Activated CD4-positive, alpha-beta T cell treated with anti-CD3 and anti-CD28 coated beads for 4 hours (primary cell): ENCODE data around the gene ACADVL.

Experiments
- DNase-seq, 2 donors: peaks; one replicate each; pipeline ENCODE4 v3.0.0-alpha.2; 2020

Gene ACADVL

DNA sequence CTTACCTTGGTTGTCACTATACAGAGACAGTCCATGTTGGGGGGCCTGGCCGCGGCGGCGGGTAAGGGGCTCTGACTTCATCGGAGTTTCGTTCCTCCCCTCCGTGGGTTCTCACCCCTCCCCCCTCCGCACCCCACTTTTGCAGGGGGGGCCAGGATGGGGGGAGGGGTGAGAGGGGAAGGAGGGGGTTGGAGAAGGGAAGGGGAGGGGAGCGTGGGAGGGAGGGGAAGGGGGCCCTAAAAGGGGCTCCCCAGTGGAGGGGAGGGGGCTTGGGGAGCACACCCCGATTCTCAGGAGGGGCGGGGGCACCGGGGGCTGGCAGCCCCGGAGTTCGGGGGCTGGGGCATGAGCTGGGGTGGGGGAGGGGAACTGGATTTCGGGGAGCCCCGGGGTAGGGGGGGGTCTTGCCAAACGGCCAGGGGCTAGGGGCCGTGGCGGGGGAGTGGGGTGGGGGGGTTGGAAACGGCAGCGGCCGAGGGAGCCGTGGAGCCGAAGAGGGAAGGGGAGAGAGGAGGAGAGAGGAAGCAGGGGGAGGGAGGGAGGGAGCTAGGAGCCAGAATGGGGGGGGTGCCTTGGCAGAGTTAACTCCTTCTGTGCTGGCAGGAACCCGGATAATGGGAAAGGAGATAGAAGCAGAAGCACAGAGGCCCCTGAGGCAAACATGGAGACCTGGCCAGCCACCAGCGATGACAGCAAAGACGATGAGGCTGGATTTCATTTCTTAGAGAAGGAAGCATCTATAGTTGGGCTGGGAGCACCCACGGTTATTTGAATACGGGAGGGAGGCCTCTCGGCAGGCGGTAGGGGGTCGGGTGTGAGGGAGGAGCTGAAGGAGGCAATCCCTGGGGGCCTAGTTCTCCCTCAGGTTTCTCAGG lies 2.4 kb upstream of the ACADVL start:
- DNase-seq = no peak

DNA sequence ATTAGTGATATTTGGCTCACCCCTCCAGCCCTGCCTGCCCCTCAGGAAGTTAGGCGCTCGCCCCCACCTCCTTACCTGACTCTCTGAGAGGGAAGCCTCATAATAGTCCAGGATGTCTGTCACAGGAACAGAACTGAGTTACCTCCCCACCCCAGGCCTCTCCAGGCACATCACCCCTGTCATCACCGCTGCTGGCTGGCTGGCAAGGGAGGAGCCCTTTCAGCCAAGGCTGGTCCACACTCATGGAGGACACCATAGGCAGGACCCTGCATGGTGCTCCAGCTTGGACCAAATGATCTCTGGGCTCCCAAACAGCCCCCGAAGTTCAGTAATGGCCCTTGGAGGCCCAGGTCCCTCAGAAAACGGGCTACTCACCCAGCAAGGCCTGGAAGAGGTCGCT lies 1.6 kb upstream of the ACADVL start:
- no peak for DNase-seq

- DNase-seq = no peak
These were observed 980 bp upstream of the ACADVL start for GRCh38 chr17:7218758-7219157.

- DNase-seq = no peak
These were observed 418 bp upstream of the ACADVL start for GRCh38 chr17:7219229-7219811.

- DNase-seq = peak; percentile 60 to 67
These were observed 997 bp downstream of the ACADVL start for GRCh38 chr17:7220593-7221277.

DNA sequence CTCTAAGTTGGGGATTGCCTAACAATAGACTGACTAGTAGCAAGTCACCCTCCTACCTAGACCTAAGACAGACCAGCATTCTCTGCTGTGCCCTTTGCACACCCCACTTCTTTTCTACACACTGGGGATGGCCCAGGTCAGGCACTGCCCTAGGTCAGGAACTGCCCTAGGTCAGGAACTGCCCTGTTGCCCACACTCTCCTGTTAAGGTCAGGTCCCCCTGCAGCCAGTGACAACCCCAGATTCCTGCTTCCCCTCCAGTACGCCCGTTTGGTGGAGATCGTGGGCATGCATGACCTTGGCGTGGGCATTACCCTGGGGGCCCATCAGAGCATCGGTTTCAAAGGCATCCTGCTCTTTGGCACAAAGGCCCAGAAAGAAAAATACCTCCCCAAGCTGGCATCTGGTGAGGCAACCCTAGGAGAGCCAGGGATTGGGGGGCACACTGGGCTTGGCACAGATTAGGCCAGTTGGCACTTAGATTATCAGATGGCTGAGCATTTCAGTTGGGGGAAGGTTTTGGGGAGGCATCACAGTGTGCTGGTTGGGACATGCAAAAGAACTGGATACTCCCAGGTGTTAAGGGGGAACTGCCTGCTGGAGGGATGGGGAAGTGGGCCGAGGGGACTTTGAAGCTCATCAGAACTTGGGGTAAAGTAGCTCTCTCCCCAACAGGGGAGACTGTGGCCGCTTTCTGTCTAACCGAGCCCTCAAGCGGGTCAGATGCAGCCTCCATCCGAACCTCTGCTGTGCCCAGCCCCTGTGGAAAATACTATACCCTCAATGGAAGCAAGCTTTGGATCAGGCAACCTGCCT lies 1.7 kb downstream of the ACADVL start:
- no peak for DNase-seq

GRCh38 chr17:7222093-7222971 lies 2.6 kb downstream of the ACADVL start:
- no peak for DNase-seq

DNA sequence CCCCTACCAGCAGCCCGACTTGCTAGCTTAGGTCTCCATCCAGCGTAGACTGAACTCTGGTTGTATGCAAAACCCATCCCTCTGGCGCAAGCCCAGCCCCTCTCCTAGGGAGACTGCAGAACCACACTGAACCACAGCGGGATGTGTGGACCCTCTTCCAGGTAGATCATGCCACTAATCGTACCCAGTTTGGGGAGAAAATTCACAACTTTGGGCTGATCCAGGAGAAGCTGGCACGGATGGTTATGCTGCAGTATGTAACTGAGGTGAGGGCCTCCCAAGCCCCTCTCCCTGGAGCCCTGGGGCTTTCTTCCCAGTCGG lies 3.2 kb downstream of the ACADVL start:
- no peak for DNase-seq

DNA sequence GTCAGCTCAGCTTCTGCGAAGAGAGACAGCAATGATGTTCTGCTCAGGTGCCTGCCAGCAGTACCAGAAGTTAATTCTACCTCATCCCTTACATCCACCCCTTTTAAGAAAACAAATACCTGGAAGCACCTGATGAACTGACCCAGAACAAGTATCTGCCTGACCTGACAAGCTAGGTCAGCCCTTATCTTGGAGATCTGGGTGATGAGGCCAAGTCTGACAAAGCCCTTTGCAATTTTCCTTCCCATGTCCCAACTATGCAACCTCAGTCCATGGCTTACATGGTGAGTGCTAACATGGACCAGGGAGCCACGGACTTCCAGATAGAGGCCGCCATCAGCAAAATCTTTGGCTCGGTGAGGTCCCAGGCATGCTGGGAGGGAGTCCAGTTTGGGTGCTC lies 3.6 kb downstream of the ACADVL start:
- no peak for DNase-seq

- no peak for DNase-seq
These were observed 4.4 kb downstream of the ACADVL start for GRCh38 chr17:7224110-7224509.

GRCh38 chr17:7224661-7225111 lies 4.9 kb downstream of the ACADVL start:
- no peak for DNase-seq

GRCh38 chr17:7225711-7226331 lies 6.1 kb downstream of the ACADVL start:
- DNase-seq = no peak

DNA sequence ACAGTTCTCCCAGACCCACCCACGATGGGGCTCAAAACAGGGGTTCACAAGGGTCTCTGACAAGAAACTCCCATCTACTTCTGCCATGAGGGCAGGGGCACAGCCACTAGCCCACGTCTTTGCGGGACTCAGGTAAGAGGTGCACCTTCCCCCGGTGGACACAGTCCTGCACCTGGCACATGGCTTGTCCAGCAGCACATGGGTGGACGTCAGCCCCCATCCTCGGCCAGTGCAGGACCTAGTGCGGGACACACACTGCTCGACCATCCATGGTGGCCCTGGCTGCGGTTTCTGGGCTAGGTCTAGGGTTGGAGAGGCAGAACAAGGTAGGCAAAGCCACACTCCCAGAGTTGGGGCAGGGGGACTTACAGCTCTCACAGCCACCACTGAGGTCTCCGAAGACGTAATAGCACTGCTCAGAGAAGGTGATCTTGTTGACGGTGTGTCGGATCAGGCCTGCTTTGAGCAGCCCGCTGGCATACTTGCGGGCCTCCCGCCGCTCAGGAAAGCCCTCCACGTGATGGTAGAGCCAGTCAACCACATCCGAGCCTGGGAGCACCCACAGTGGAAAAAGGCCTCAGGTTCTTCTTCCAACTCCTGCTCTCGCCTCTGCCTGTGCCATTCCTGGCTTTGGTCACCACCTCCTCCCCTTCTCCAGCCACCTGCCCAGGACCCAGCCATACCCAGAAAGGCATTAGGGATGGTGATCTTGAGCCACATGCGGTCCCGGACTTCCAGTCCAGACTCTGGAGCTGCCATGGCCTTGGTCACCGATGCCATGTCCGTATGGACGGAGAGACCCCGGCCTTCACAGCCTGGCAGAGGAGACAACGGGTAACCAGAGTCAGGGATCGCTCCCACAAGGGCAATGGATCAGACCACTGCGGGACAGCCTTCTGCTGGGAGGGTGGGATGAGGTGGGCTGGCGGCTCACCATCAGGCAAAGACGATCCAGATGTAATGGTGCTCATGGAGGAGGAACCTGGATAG lies 7.3 kb downstream of the ACADVL start:
- DNase-seq = no peak

DNA sequence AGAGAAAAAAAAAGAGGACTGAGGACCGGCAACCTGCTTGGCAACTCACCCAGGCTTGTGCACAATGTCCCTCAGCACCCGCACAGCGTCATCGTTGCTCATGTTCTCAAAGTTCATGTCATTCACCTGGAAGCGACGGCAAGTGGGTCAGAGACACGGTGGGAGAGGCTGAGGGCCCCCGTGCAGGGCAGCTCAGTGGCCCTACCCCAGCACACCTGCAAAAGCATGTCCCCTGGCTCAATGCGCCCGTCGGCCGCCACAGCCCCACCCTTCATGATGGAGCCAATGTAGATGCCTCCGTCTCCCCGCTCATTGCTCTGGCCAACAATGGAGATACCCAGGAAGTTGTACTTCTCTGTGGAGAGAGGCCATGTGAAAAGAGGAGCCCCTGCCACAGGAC lies 9.2 kb downstream of the ACADVL start:
- no peak for DNase-seq

DNA sequence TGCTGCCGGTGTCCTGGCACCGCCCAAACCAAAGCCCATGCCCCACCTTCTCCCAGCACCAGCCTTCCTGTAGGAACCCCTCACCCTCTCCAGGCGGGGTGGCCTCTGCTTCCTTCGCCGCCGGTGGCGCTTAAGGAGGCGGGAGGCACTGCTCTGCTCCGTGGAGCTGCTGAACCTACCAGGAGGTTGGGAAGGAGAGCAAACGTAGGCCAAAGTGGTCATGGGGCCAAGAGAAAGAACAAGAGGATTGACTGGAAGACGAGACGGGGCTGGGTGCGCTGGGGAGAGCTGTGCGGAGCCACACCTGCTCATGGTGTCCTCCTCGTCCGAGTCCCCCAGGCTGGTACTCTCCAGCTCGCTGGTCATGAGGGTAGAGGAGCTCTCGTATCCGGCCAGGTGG lies 9.8 kb downstream of the ACADVL start:
- no peak for DNase-seq

DNA sequence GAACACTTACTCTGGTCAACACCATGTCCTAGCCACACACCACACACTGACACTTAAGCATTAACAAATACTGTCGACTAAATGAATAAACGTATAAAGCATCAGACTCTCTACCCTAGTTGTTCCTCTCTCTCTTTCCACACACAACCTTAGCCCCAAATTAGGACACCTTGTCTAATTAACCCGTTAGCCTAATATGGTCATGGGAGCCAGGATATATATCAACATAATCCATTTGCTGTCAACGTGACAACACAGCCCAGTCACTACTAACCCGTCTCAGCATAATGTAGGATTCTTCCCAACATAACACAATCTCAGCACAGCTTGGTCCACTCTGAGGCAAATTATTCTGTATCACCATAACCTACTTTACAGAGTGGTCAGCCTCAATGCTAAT lies 12.4 kb downstream of the ACADVL start:
- no peak for DNase-seq

GRCh38 chr17:7233701-7234082 lies 14.0 kb downstream of the ACADVL start:
- DNase-seq = no peak

- peak; percentile 93 to 96 for DNase-seq
These were observed 14.6 kb downstream of the ACADVL start, which contains the start of gene DVL2 for GRCh38 chr17:7234083-7234951. Gene DVL2, minus strand, starts transcription at chr17:7234517. Its CDS starts 255 bp downstream, at chr17:7234262.
